Measurements from ENCODE around the gene NFATC2.

The NFATC2 gene

DNA sequence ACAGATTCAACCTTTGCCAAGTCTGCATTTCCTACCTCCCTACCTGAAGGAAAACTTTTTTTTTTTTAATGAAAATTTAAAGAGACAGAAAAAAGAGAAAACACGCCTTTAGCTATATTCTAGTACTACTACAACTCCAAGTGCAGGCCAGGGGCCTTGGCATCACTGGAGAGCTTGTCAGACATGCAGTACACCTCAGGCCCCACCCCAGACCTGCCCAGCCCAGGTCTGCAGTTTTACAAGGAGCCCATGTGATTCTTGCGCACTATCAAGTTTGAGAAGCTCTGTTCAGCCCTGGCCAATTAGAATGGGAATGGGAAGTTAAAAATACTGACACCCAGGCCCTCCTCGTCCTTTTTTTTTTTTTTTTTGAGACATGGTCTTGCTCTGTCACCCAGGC is 85.0 kb downstream of the NFATC2 start:
- TF ChIP-seq, protein P1, sequence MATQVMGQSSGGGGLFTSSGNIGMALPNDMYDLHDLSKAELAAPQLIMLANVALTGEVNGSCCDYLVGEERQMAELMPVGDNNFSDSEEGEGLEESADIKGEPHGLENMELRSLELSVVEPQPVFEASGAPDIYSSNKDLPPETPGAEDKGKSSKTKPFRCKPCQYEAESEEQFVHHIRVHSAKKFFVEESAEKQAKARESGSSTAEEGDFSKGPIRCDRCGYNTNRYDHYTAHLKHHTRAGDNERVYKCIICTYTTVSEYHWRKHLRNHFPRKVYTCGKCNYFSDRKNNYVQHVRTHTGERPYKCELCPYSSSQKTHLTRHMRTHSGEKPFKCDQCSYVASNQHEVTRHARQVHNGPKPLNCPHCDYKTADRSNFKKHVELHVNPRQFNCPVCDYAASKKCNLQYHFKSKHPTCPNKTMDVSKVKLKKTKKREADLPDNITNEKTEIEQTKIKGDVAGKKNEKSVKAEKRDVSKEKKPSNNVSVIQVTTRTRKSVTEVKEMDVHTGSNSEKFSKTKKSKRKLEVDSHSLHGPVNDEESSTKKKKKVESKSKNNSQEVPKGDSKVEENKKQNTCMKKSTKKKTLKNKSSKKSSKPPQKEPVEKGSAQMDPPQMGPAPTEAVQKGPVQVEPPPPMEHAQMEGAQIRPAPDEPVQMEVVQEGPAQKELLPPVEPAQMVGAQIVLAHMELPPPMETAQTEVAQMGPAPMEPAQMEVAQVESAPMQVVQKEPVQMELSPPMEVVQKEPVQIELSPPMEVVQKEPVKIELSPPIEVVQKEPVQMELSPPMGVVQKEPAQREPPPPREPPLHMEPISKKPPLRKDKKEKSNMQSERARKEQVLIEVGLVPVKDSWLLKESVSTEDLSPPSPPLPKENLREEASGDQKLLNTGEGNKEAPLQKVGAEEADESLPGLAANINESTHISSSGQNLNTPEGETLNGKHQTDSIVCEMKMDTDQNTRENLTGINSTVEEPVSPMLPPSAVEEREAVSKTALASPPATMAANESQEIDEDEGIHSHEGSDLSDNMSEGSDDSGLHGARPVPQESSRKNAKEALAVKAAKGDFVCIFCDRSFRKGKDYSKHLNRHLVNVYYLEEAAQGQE (IDR thresholded peaks at IDR 0.05; ENCODE audit: insufficient replicate concordance, low read depth): no peak
- TF ChIP-seq, protein P2, sequence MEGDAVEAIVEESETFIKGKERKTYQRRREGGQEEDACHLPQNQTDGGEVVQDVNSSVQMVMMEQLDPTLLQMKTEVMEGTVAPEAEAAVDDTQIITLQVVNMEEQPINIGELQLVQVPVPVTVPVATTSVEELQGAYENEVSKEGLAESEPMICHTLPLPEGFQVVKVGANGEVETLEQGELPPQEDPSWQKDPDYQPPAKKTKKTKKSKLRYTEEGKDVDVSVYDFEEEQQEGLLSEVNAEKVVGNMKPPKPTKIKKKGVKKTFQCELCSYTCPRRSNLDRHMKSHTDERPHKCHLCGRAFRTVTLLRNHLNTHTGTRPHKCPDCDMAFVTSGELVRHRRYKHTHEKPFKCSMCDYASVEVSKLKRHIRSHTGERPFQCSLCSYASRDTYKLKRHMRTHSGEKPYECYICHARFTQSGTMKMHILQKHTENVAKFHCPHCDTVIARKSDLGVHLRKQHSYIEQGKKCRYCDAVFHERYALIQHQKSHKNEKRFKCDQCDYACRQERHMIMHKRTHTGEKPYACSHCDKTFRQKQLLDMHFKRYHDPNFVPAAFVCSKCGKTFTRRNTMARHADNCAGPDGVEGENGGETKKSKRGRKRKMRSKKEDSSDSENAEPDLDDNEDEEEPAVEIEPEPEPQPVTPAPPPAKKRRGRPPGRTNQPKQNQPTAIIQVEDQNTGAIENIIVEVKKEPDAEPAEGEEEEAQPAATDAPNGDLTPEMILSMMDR (IDR thresholded peaks at IDR 0.05; ENCODE audit: insufficient read depth, low read length): no peak
- no peak for TF ChIP-seq POLR2AphosphoS5 (IDR thresholded peaks at IDR 0.05; ENCODE audit: low read depth)
- no peak for TF ChIP-seq GABPA (IDR thresholded peaks at IDR 0.05; ENCODE audit: low read depth)
- no peak for TF ChIP-seq SPI1 (IDR thresholded peaks at IDR 0.05; ENCODE audit: borderline replicate concordance, low read depth)
- Histone ChIP-seq H3K27ac (replicated peaks) (no peak overlapping the region), H3K4me3 (replicated peaks; ENCODE audit: insufficient read depth, low read length) (no peak overlapping the region), H3K27me3 (ENCODE audit: insufficient read depth, poor library complexity, severe bottlenecking) (no peaks in the 10 kb centered on the region)
- DNase-seq (ENCODE audit: low read depth in 1 of 2, low spot score in 1 of 2): peak in 1 of 2 experiments; percentile 40

DNA sequence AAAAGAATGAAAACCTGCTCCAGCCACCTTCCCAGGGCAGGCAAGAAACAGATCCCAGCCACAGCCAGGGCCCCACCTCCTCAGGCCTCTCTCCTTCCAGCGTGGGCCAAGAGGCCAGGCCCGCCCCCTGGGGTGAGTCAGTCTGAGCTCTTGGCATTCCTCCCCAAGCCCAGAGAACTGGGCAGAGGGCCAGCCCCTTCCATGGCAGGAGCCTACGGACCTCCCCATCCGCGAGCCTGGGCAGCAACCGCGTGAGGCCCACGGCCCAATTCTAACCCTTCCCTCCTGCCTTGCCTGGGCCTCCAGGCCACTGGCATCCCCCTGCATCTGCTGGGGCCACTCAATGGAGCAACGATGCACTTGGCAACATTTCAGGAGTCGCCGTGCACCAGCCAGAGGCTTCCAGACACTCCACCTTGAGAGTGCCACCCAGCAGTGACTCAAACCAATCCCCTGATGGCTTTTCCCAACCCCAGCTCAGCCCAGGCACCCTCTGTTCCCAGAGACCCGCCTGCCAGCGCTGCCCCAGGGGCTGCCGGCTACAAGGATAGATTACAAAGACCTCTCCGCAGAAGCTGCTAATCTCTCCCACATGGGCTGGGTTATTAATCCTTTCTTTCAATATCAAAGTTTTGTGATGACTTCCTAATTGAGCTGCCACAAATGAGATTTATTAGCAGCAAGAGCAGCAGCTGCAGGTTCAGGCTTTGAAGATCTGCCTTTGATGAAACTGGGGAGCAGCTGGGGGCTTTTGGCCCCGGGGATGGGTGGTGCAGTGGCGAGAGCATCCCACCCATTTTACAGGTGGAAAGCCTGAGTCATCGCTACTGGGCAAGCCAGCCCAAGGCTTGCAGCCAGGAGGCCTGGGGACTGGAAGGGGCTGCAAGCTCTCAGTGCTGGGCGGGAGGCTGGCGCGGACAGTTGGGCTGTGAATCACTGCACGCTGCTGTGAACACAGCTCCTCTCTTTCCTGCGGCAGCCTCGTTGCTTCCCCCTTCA is 85.7 kb downstream of the NFATC2 start:
- DNase-seq (ENCODE audit: low read depth in 1 of 2, low spot score in 1 of 2): peak; percentile 9 to 72
- no peak overlapping the region for H3K4me3 ChIP-seq (replicated peaks; ENCODE audit: insufficient read depth, low read length)
- H3K27ac ChIP-seq (replicated peaks): 0 out of 2 replicates have a peak overlapping the region, but pooled peaks have one; percentile 2
- H3K27me3 ChIP-seq (ENCODE audit: insufficient read depth, poor library complexity, severe bottlenecking): no peaks in the 10 kb centered on the region
- TF ChIP-seq, protein P2 (IDR thresholded peaks at IDR 0.05; ENCODE audit: insufficient read depth, low read length): no peak
- TF ChIP-seq, protein P1 (IDR thresholded peaks at IDR 0.05; ENCODE audit: insufficient replicate concordance, low read depth): no peak
- TF ChIP-seq SPI1 (IDR thresholded peaks at IDR 0.05; ENCODE audit: borderline replicate concordance, low read depth) (no peak), GABPA (IDR thresholded peaks at IDR 0.05; ENCODE audit: low read depth) (no peak), POLR2AphosphoS5 (IDR thresholded peaks at IDR 0.05; ENCODE audit: low read depth) (no peak)

GRCh38 chr20:51454250-51454865 is 88.2 kb downstream of the NFATC2 start:
- no peak for DNase-seq (ENCODE audit: low read depth in 1 of 2, low spot score in 1 of 2)
- TF ChIP-seq, protein P1 (IDR thresholded peaks at IDR 0.05; ENCODE audit: insufficient replicate concordance, low read depth): no peak
- TF ChIP-seq POLR2AphosphoS5 (IDR thresholded peaks at IDR 0.05; ENCODE audit: low read depth) (no peak), SPI1 (IDR thresholded peaks at IDR 0.05; ENCODE audit: borderline replicate concordance, low read depth) (no peak)
- H3K27ac ChIP-seq (replicated peaks): no peak overlapping the region
- H3K27me3 ChIP-seq (ENCODE audit: insufficient read depth, poor library complexity, severe bottlenecking): no peaks in the 10 kb centered on the region
- no peak overlapping the region for H3K4me3 ChIP-seq (replicated peaks; ENCODE audit: insufficient read depth, low read length)

Measured in HL-60 (cell line).